K562 (cell line): ENCODE measurements around the gene TPK1. TPM values are rescaled to one million over a fixed set of nuclear protein-coding genes. Genes with fewer than 3 reads are reported as not detected.

ENCODE experiments used
- MAFF ChIP-seq: IDR thresholded peaks from 2 replicates; pipeline ENCODE4 v1.6.1; 2012; ENCODE audit warnings: low read length, improper control_type of control experiment
- ZNF318 ChIP-seq, 2 experiments: fragments of 450-650 bp; IDR thresholded peaks; 2 replicates each; pipeline ENCODE4 v1.6.1; 2016; ENCODE audit warnings: mild to moderate bottlenecking in 2 of 2, borderline replicate concordance in 1 of 2, low read depth in 1 of 2, moderate library complexity in 1 of 2
- ZNF384 ChIP-seq: IDR thresholded peaks from 2 replicates; pipeline ENCODE4 v1.6.1; 2012; ENCODE audit warnings: low read depth, low read length, improper control_type of control experiment
- ZNF431 ChIP-seq: sonication (generic); formaldehyde crosslinking; IDR thresholded peaks from 2 replicates; pipeline ENCODE4 v1.8.0; 2022; ENCODE audit warnings: mild to moderate bottlenecking, missing genetic modification reagents
- polyA plus RNA-seq, 8 experiments: library from polyadenylated mRNA; depleted of rRNA in 4 of 8; stranded (reverse) in 5 of 8; unstranded in 3 of 8; fragments of >200 nt; fragmentation: Nextera tagmentation in 2 of 8; fragmentation: Illumina TruSeq in 1 of 8; extraction: Ambion mirVana in 2 of 8; extraction: Trizol in 1 of 8; gene quantifications; 2 replicates each; pipeline versions ENCODE4 v1.2.1 to v1.2.3, GENCODE V29; 2011 to 2014; ENCODE audit warnings: inconsistent platforms in 1 of 8, missing spikeins in 1 of 8
- total RNA-seq, 7 experiments: library from RNA; depleted of rRNA in 6 of 7; stranded (reverse); fragments of >200 nt in 6 of 7; fragmentation: Illumina TruSeq in 2 of 7; extraction: Trizol in 2 of 7; gene quantifications; 2 replicates each; pipeline versions ENCODE4 v1.2.1 to v1.2.3, GENCODE V29; 2011 to 2021; ENCODE audit warnings: low replicate concordance in 1 of 7
- TF ChIP-seq, protein P1 (sequence below): sonication (generic); formaldehyde crosslinking; IDR thresholded peaks from 2 replicates; pipeline ENCODE4 v1.4.0; 2020; ENCODE audit warnings: mild to moderate bottlenecking, missing genetic modification reagents

Gene TPK1
- total and polyA plus RNA-seq, 9 of the 15 experiments (the other 6 are each of a cell fraction or from before 2014, with no cell fraction given), result 5.1 to 16.2 (median 9.2) TPM

DNA sequence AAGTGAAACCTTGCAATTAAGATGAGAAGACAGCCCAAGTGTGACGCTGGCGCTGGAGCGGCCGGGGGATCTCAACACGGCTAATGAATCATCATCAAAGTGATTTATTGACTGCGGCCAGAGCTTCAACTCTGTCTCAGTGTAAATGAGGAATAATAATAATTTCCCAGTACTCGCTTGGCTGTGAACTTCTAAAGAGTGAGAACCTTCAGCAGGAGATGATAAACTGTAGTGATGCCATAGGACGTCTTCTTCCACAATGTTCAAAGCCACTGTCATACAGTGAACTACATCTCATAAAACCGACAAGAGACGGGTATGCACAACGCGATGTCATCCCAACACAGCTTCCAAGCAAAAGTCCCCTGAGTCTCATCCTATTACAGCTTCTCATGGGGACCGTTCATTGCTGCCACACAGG is 308.8 kb downstream of the TPK1 start (continued):
- TF ChIP-seq ZNF318 (IDR thresholded peaks at IDR 0.05; ENCODE audit: borderline replicate concordance in 1 of 2, low read depth in 1 of 2), result no peak
- no peak for TF ChIP-seq ZNF431 (CRISPR knock-in tag)
- TF ChIP-seq, protein P1, sequence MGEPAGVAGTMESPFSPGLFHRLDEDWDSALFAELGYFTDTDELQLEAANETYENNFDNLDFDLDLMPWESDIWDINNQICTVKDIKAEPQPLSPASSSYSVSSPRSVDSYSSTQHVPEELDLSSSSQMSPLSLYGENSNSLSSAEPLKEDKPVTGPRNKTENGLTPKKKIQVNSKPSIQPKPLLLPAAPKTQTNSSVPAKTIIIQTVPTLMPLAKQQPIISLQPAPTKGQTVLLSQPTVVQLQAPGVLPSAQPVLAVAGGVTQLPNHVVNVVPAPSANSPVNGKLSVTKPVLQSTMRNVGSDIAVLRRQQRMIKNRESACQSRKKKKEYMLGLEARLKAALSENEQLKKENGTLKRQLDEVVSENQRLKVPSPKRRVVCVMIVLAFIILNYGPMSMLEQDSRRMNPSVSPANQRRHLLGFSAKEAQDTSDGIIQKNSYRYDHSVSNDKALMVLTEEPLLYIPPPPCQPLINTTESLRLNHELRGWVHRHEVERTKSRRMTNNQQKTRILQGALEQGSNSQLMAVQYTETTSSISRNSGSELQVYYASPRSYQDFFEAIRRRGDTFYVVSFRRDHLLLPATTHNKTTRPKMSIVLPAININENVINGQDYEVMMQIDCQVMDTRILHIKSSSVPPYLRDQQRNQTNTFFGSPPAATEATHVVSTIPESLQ, result no peak
- TF ChIP-seq MAFF, result no peak
- TF ChIP-seq ZNF384, result no peak
